ENCODE data around the gene SLC12A7.
A peak's percentile ranks its signal among the peaks of the same experiment; 100 is the strongest.
"Not testable (repeated sequence)": the region's sequence is repeated elsewhere in the genome, so short reads cannot be mapped to it uniquely, and the experiment has no call there.

The SLC12A7 gene

GRCh38 chr5:1003296-1003937, 108.4 kb downstream of the SLC12A7 start:
- peak; percentile 20 for DNase-seq

GRCh38 chr5:1002836-1003235, 109.0 kb downstream of the SLC12A7 start:
- peak; percentile 11 for DNase-seq

- DNase-seq: no peak
These were observed 109.7 kb downstream of the SLC12A7 start for GRCh38 chr5:1002271-1002546.

- DNase-seq: peak; percentile 23
These were observed 110.2 kb downstream of the SLC12A7 start for GRCh38 chr5:1001406-1002270.

- not testable (repeated sequence) for DNase-seq
These were observed 111.0 kb downstream of the SLC12A7 start for GRCh38 chr5:1000831-1001230.

All from femur (tissue), 1 donor.